Mucosa of descending colon (tissue), 3 donors: Measurements from ENCODE around the gene MAF. TPM values are rescaled to one million over a fixed set of nuclear protein-coding genes. Genes with fewer than 3 reads are reported as not detected.

Experiments
- ATAC-seq: fragments of 200-7000 bp; cut with Tn5 transposase; one replicate; pipeline ENCODE4 v1.9.1; 2020; ENCODE audit warnings: mild to moderate bottlenecking, moderate library complexity
- DNase-seq, 3 donors: peaks; one replicate each; pipeline ENCODE4 v3.0.0-alpha.2; 2020
- H3K36me3 ChIP-seq: fragments of 200-600 bp; one replicate; pipeline ENCODE4 v1.8.0; 2021; ENCODE audit warnings: low read depth, mild to moderate bottlenecking
- H3K4me1 ChIP-seq: fragments of 200-600 bp; one replicate; pipeline ENCODE4 v1.8.0; 2021; ENCODE audit warnings: low read depth, mild to moderate bottlenecking
- H3K4me3 ChIP-seq: fragments of 200-600 bp; one replicate; pipeline ENCODE4 v1.8.0; 2021; ENCODE audit warnings: mild to moderate bottlenecking
- H3K9me3 ChIP-seq: fragments of 200-600 bp; one replicate; pipeline ENCODE4 v1.8.0; 2021; ENCODE audit warnings: mild to moderate bottlenecking
- intact Hi-C, 2 donors: fragments of 100-400 bp; cut with DNase I in 1 of 2; cut with micrococcal nuclease in 1 of 2; formaldehyde crosslinking; loops; one replicate each; pipeline versions ENCODE4 v1.11.0 to v1.11.1; 2022; cut with DNase I, micrococcal nuclease
- total RNA-seq, 3 donors: library from RNA; stranded (reverse); fragmentation: NEBNext Ultra II Directional in 2 of 3; extraction: Animal tissue kit (Norgen Biotek cat#: 25700) in 2 of 3; gene quantifications; one replicate each; pipeline versions ENCODE4 v1.2.1 to v1.2.4, GENCODE V29; 2021 to 2023
- TF ChIP-seq, protein P1 (sequence below): fragments of 200-600 bp; IDR thresholded peaks from one replicate; pipeline ENCODE4 v1.8.0; 2022; ENCODE audit warnings: antibody characterized with exemption, mild to moderate bottlenecking
- donor health status: DM: no; HTN: no; CAD: no; lungs with moderate emphysema.
- donor health status: DM: no; HTN: no; CAD: no.
- donor health status: DM: no; HTN: yes; CAD: no.

MAF gene
- total RNA-seq, 3 donors from 2014 or later: 17.7 to 48.1 (median 25.1) TPM

DNA sequence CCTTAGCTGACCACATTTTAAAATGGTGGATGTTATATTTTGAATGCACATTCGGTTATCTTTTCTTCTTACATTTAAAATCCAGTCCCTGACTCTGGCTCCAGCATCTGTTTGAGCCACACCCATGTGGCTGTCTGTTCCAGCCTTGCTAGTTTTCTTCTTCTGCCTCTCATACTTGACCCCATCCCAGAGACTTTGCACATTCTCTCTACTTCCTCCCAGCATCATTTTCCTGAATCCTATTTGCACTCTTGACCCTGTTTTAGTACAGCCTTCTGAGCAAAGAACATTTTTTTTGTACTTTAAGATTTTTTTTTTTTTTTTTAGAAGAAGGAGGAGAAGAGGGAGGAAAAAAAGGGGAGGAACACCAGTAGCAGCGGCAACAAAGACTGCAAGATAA, 23.3 kb upstream of the MAF start:
- intact Hi-C loops: no loop called here
- no peak overlapping the region for H3K4me3 ChIP-seq
- DNase-seq (no peak), ATAC-seq (no peak)
- TF ChIP-seq, protein P1, sequence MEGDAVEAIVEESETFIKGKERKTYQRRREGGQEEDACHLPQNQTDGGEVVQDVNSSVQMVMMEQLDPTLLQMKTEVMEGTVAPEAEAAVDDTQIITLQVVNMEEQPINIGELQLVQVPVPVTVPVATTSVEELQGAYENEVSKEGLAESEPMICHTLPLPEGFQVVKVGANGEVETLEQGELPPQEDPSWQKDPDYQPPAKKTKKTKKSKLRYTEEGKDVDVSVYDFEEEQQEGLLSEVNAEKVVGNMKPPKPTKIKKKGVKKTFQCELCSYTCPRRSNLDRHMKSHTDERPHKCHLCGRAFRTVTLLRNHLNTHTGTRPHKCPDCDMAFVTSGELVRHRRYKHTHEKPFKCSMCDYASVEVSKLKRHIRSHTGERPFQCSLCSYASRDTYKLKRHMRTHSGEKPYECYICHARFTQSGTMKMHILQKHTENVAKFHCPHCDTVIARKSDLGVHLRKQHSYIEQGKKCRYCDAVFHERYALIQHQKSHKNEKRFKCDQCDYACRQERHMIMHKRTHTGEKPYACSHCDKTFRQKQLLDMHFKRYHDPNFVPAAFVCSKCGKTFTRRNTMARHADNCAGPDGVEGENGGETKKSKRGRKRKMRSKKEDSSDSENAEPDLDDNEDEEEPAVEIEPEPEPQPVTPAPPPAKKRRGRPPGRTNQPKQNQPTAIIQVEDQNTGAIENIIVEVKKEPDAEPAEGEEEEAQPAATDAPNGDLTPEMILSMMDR: no peak
- H3K9me3 ChIP-seq: no peaks in the 10 kb centered on the region
- no peaks in the 10 kb centered on the region for H3K36me3 ChIP-seq
- no peaks in the 10 kb centered on the region for H3K4me1 ChIP-seq

DNA sequence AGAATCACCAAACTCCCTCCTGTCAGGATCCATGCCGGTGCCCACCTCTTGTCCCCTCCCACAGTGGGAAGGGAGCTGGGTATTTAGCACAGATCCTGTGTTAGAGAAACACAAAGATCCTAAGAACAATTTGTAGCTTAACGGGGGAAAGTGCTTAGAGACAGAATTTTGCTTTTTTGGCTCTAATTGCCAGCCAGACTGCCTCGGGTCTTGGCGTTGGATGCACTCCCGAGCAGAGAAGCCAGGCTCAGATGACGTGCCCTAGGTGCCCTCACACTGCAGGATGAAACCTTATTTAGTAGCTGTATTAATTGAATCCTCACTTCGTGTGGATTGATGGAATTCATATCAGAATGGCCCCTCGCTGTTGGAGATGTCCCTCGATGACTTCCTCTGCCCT, 22.5 kb upstream of the MAF start:
- TF ChIP-seq, protein P1: no peak
- no peak for DNase-seq
- no peak overlapping the region for H3K4me3 ChIP-seq
- ATAC-seq: no peak
- H3K9me3 ChIP-seq: no peaks in the 10 kb centered on the region
- no peaks in the 10 kb centered on the region for H3K4me1 ChIP-seq
- no peaks in the 10 kb centered on the region for H3K36me3 ChIP-seq
- intact Hi-C loops: no loop called here

DNA sequence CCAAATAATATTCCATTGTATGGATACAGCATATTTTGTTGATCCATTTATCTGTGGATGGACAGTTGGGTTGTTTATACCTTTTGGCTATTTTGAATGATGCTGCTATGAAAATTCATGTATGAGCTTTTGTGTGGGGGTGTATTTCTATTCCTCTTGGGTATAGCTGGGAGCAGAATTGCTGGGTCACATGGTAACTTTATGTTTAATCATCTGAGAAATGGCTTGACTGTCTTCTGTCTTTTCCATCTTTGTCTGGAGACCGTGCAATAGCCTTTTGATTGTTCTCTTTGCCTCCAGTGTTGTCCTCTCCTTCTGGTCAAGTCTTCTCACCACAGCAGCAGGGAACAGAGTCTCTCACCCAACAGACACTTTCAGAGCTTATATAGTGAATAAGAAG, 20.5 kb upstream of the MAF start:
- Histone ChIP-seq H3K4me3 (no peak overlapping the region), H3K4me1 (no peaks in the 10 kb centered on the region), H3K36me3 (no peaks in the 10 kb centered on the region), H3K9me3 (no peaks in the 10 kb centered on the region)
- no peak for ATAC-seq
- intact Hi-C loops: no loop called here
- TF ChIP-seq, protein P1: no peak
- DNase-seq: no peak

DNA sequence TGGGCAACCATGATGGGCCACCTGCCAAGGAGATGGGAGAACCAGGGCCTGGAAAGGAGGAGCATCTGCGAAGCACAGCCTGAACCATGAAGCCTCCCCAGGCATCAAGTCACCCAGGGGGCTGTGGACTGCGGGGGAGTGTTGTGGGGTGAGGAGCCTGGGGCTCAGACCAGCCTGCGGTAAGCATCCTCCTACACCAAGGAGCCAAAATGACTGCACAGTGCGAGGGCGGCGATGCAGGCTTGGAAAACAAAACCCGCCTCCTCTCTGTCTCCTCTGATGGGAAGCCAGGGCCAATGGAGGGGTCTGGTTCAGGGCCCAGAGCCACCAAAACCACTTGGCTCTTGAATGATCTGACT, 18.1 kb upstream of the MAF start:
- Histone ChIP-seq H3K4me1 (no peaks in the 10 kb centered on the region), H3K9me3 (no peaks in the 10 kb centered on the region), H3K36me3 (no peaks in the 10 kb centered on the region), H3K4me3 (no peak overlapping the region)
- intact Hi-C loops: no loop called here
- ATAC-seq (no peak), DNase-seq (no peak)
- TF ChIP-seq, protein P1: no peak

DNA sequence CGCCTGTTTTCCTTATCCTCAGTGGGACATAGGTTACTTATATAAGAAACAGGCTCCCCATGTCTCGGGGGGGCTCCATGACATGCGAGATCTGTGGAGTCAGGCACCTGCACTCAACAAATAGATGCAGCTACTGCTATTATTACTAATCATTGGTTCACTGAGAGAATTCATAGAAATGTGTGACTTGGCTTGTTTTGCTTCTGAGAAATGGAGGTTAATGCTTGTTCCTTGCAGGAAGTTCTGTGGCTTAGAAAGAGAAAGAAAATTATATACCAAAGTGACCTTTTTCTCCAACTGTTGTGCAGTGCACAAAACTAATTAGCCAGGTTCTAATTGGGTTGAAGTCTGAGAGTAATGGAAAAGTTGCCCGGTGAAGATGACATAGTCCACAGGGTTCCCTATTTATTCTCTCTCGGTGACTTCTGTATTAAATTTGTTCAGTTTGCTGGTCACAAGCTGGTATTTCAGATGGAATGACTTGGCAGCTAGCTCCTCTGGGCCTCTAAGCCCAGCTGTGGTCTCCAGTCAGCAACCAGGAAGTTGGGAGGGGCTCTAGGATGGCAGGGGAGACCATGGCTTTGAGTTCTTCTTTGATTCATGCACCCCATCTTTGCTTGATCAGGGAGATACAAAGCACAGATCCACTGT, 17.6 kb upstream of the MAF start:
- no peaks in the 10 kb centered on the region for H3K4me1 ChIP-seq
- H3K9me3 ChIP-seq: no peaks in the 10 kb centered on the region
- H3K4me3 ChIP-seq: no peak overlapping the region
- DNase-seq: no peak
- H3K36me3 ChIP-seq: no peaks in the 10 kb centered on the region
- ATAC-seq: no peak
- intact Hi-C loops: no loop called here
- TF ChIP-seq, protein P1: no peak

DNA sequence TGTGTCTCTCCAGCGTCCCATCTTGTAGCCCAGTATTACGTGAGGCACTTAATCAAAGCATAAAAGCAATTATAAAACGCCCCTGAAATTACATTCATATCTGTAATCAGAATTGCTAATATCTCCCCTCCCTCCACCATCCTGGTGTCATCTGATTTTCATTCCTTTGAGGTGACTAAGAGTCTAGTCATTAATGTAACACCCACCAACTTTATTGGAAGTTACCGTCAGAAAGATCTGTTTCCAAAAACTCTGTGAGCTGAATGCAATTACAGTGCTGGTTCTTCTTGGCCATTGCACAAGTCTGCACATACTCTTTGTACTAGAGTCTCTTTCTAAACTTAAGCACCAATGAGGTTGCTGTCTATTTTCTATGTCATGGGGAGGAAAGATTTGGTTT, 12.5 kb upstream of the MAF start:
- Histone ChIP-seq H3K4me3 (no peak overlapping the region), H3K4me1 (no peaks in the 10 kb centered on the region), H3K9me3 (no peaks in the 10 kb centered on the region), H3K36me3 (no peaks in the 10 kb centered on the region)
- ATAC-seq: no peak
- DNase-seq: no peak
- intact Hi-C loops: no loop called here
- TF ChIP-seq, protein P1: no peak
